HUDEP-2 (cell line): ENCODE measurements around the gene EIF4E3.
A peak's percentile ranks its signal among the peaks of the same experiment; 100 is the strongest.

ENCODE experiments used
- DNase-seq, 76 experiments: peaks; one replicate each; lab custom pipeline; 2025; ENCODE audit not compliant: unreplicated experiment in 76 of 76; lab: John Stamatoyannopoulos, UW

The EIF4E3 gene

GRCh38 chr3:71692139-71692538 is 33.1 kb downstream of the EIF4E3 start:
- no peak for DNase-seq

- DNase-seq, result no peak
These were observed 34.8 kb downstream of the EIF4E3 start for GRCh38 chr3:71690341-71690841.

- no peak for DNase-seq
These were observed 35.9 kb downstream of the EIF4E3 start for GRCh38 chr3:71689291-71689690.

GRCh38 chr3:71688121-71688520 is 37.1 kb downstream of the EIF4E3 start:
- DNase-seq, result peak in 1 of 76 experiments; percentile 14

GRCh38 chr3:71685686-71686085 is 39.5 kb downstream of the EIF4E3 start:
- DNase-seq, result no peak

- DNase-seq, result no peak
These were observed 40.3 kb downstream of the EIF4E3 start for GRCh38 chr3:71684757-71685386.

GRCh38 chr3:71684046-71684756 is 41.0 kb downstream of the EIF4E3 start:
- no peak for DNase-seq

GRCh38 chr3:71681224-71681668 is 44.0 kb downstream of the EIF4E3 start:
- peak in 19 of 76 experiments; percentile 1 to 33 (median 11) for DNase-seq

GRCh38 chr3:71680603-71681002 is 44.6 kb downstream of the EIF4E3 start:
- no peak for DNase-seq

GRCh38 chr3:71676931-71677330 is 48.3 kb downstream of the EIF4E3 start:
- DNase-seq, result no peak

GRCh38 chr3:71673486-71673885 is 51.7 kb downstream of the EIF4E3 start:
- DNase-seq, result no peak

- no peak for DNase-seq
These were observed 52.4 kb downstream of the EIF4E3 start for GRCh38 chr3:71672807-71673206.

GRCh38 chr3:71672340-71672739 is 52.9 kb downstream of the EIF4E3 start:
- no peak for DNase-seq

GRCh38 chr3:71671216-71671845 is 53.9 kb downstream of the EIF4E3 start:
- DNase-seq, result no peak

- DNase-seq, result no peak
These were observed 62.6 kb downstream of the EIF4E3 start for GRCh38 chr3:71662568-71662967.

GRCh38 chr3:71662056-71662455 is 63.1 kb downstream of the EIF4E3 start:
- no peak for DNase-seq

- no peak for DNase-seq
These were observed 65.2 kb downstream of the EIF4E3 start for GRCh38 chr3:71659864-71660591.

GRCh38 chr3:71657831-71658530 is 67.2 kb downstream of the EIF4E3 start:
- DNase-seq, result no peak

- DNase-seq, result no peak
These were observed 70.1 kb downstream of the EIF4E3 start for GRCh38 chr3:71655061-71655460.

GRCh38 chr3:71653414-71653807 is 71.8 kb downstream of the EIF4E3 start:
- DNase-seq, result no peak
